Left ventricle myocardium inferior (tissue), 1 donor: Measurements from ENCODE around the gene TGOLN2. TPM values are rescaled to one million over a fixed set of nuclear protein-coding genes. Genes with fewer than 3 reads are reported as not detected.
A peak's percentile ranks its signal among the peaks of the same experiment; 100 is the strongest.
"Not testable (repeated sequence)": the region's sequence is repeated elsewhere in the genome, so short reads cannot be mapped to it uniquely, and the experiment has no call there.

Experiments used
- DNase-seq: peaks from one replicate; pipeline ENCODE4 v3.0.0-alpha.2; 2020
- H3K27ac ChIP-seq: fragments of 200-600 bp; replicated peaks from 2 replicates; pipeline ENCODE4 v1.8.0; 2021
- H3K27me3 ChIP-seq: fragments of 200-600 bp; 2 replicates; pipeline ENCODE4 v1.8.0; 2021; ENCODE audit warnings: low read depth
- H3K36me3 ChIP-seq: fragments of 200-600 bp; 2 replicates; pipeline ENCODE4 v1.8.0; 2021
- H3K4me1 ChIP-seq: fragments of 200-600 bp; 2 replicates; pipeline ENCODE4 v1.8.0; 2021
- H3K4me3 ChIP-seq: fragments of 200-600 bp; 2 replicates; pipeline ENCODE4 v1.8.0; 2021; ENCODE audit warnings: mild to moderate bottlenecking, moderate library complexity
- H3K9me3 ChIP-seq: fragments of 200-600 bp; replicated peaks from 2 replicates; pipeline ENCODE4 v1.8.0; 2021
- CTCF ChIP-seq: fragments of 200-600 bp; IDR thresholded peaks from 2 replicates; pipeline ENCODE4 v1.8.0; 2021; ENCODE audit warnings: antibody characterized with exemption, mild to moderate bottlenecking, borderline replicate concordance
- intact Hi-C: fragments of 100-400 bp; cut with micrococcal nuclease; formaldehyde crosslinking; loops from one replicate; pipeline ENCODE4 v1.11.0; 2022
- total RNA-seq: library from RNA; stranded (reverse); fragmentation: NEBNext Ultra II Directional; extraction: Animal tissue kit (Norgen Biotek cat#: 25700); gene quantifications from one replicate; pipeline ENCODE4 v1.2.1, GENCODE V29; 2021
- donor health status: DM: no; HTN: yes; CAD: no; lungs with severe emphysema.

TGOLN2 gene
- total RNA-seq, 1 donor from 2014 or later = 71.5 TPM

- TF ChIP-seq CTCF = no peak
- peaks cover 51% of the 10 kb centered on the region for H3K4me1 ChIP-seq
- H3K4me3 ChIP-seq = no peak overlapping the region
- H3K9me3 ChIP-seq = no peaks in the 10 kb centered on the region
- H3K36me3 ChIP-seq = peaks cover 90% of the 10 kb centered on the region
- intact Hi-C loops = no loop called here
- no peak overlapping the region for H3K27ac ChIP-seq
- DNase-seq = no peak
- H3K27me3 ChIP-seq = no peaks in the 10 kb centered on the region
Measured at GRCh38 chr2:85319796-85320195, 8.0 kb downstream of the TGOLN2 start.

- Histone ChIP-seq H3K4me1 (peaks cover 50% of the 10 kb centered on the region), H3K27me3 (no peaks in the 10 kb centered on the region), H3K4me3 (no peak overlapping the region), H3K36me3 (peaks cover 86% of the 10 kb centered on the region), H3K9me3 (no peaks in the 10 kb centered on the region), H3K27ac (no peak overlapping the region)
- intact Hi-C loops = no loop called here
- DNase-seq = no peak
- no peak for TF ChIP-seq CTCF
Measured at GRCh38 chr2:85318222-85319074, 9.3 kb downstream of the TGOLN2 start.

- intact Hi-C loops, H3K4me3 ChIP-seq: not testable (repeated sequence)
- peaks cover 62% of the 10 kb centered on the region for H3K36me3 ChIP-seq
Measured at GRCh38 chr2:85315921-85316320, 11.9 kb downstream of the TGOLN2 start.

GRCh38 chr2:85314884-85315242 lies 12.9 kb downstream of the TGOLN2 start:
- Histone ChIP-seq H3K36me3 (peaks cover 51% of the 10 kb centered on the region), H3K4me1 (peaks cover 26% of the 10 kb centered on the region), H3K27me3 (no peaks in the 10 kb centered on the region), H3K4me3 (no peak overlapping the region), H3K27ac (peak overlapping the region; percentile 33), H3K9me3 (no peaks in the 10 kb centered on the region)
- intact Hi-C loops = no loop called here
- DNase-seq = no peak
- no peak for TF ChIP-seq CTCF

More at GRCh38 chr2:85315921-85316320, 11.9 kb downstream of the TGOLN2 start:
- H3K27ac ChIP-seq, H3K9me3 ChIP-seq, H3K27me3 ChIP-seq, DNase-seq: not testable (repeated sequence)
- H3K4me1 ChIP-seq = peaks cover 28% of the 10 kb centered on the region

- intact Hi-C loops = no loop called here
- TF ChIP-seq CTCF = no peak
- no peaks in the 10 kb centered on the region for H3K27me3 ChIP-seq
- H3K36me3 ChIP-seq = peaks cover 40% of the 10 kb centered on the region
- no peak overlapping the region for H3K27ac ChIP-seq
- H3K4me1 ChIP-seq = peaks cover 37% of the 10 kb centered on the region
- no peaks in the 10 kb centered on the region for H3K9me3 ChIP-seq
- H3K4me3 ChIP-seq = no peak overlapping the region
- no peak for DNase-seq
Measured at GRCh38 chr2:85312404-85312803, 15.4 kb downstream of the TGOLN2 start.

- Histone ChIP-seq H3K27ac (no peak overlapping the region), H3K4me1 (peaks cover 45% of the 10 kb centered on the region), H3K9me3 (no peaks in the 10 kb centered on the region), H3K36me3 (peaks cover 40% of the 10 kb centered on the region), H3K27me3 (no peaks in the 10 kb centered on the region), H3K4me3 (no peak overlapping the region)
- intact Hi-C loops = no loop called here
- DNase-seq = no peak
- TF ChIP-seq CTCF = no peak
Measured at GRCh38 chr2:85310330-85310729, 17.5 kb downstream of the TGOLN2 start.
